Astrocyte (in vitro differentiated cells and primary cell): ENCODE results near the gene KDM1A.

ENCODE experiments used
- EZH2 ChIP-seq: IDR thresholded peaks from 2 replicates; pipeline ENCODE4 v1.6.1; 2012; ENCODE audit warnings: mild to moderate bottlenecking, low read length, inconsistent platforms; ENCODE audit not compliant: insufficient read depth
- TF ChIP-seq, protein P1 (sequence below): IDR thresholded peaks from 2 replicates; pipeline ENCODE4 v1.5.1; 2011; ENCODE audit warnings: low read depth, mild to moderate bottlenecking, inconsistent platforms, low read length, moderate library complexity; ENCODE audit not compliant: insufficient read depth

GRCh38 chr1:22976461-22977243 lies 42.6 kb upstream of the KDM1A start:
- TF ChIP-seq, protein P1, sequence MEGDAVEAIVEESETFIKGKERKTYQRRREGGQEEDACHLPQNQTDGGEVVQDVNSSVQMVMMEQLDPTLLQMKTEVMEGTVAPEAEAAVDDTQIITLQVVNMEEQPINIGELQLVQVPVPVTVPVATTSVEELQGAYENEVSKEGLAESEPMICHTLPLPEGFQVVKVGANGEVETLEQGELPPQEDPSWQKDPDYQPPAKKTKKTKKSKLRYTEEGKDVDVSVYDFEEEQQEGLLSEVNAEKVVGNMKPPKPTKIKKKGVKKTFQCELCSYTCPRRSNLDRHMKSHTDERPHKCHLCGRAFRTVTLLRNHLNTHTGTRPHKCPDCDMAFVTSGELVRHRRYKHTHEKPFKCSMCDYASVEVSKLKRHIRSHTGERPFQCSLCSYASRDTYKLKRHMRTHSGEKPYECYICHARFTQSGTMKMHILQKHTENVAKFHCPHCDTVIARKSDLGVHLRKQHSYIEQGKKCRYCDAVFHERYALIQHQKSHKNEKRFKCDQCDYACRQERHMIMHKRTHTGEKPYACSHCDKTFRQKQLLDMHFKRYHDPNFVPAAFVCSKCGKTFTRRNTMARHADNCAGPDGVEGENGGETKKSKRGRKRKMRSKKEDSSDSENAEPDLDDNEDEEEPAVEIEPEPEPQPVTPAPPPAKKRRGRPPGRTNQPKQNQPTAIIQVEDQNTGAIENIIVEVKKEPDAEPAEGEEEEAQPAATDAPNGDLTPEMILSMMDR: peak; percentile 94
- no peak for TF ChIP-seq EZH2
